Fibroblast of lung (primary cell): ENCODE results near the gene COTL1. TPM values are rescaled to one million over a fixed set of nuclear protein-coding genes. Genes with fewer than 3 reads are reported as not detected.

Source experiments
- DNase-seq, 2 donors: peaks; one replicate each; pipeline versions ENCODE4 v3.0.0 to v3.0.0-alpha.2; 2010; ENCODE audit warnings: low read depth in 2 of 2
- H2AFZ ChIP-seq: 2 replicates; pipeline ENCODE4 v1.5.1; 2012; ENCODE audit warnings: low read length, control low read depth, inconsistent platforms
- H3K27ac ChIP-seq: 2 replicates; pipeline ENCODE4 v1.5.1; 2011; ENCODE audit warnings: low read length, control low read depth; ENCODE audit not compliant: insufficient read depth
- H3K27me3 ChIP-seq: 2 replicates; pipeline ENCODE4 v1.5.1; 2011; ENCODE audit warnings: mild to moderate bottlenecking, low read length; ENCODE audit not compliant: control insufficient read depth, insufficient read depth
- H3K36me3 ChIP-seq: 2 replicates; pipeline ENCODE4 v1.5.1; 2011; ENCODE audit warnings: low read length; ENCODE audit not compliant: control insufficient read depth, insufficient read depth
- H3K4me1 ChIP-seq: 2 replicates; pipeline ENCODE4 v1.5.1; 2011; ENCODE audit warnings: low read length; ENCODE audit not compliant: control insufficient read depth, insufficient read depth; ENCODE audit errors: extremely low read depth
- H3K4me2 ChIP-seq: 2 replicates; pipeline ENCODE4 v1.5.1; 2011; ENCODE audit warnings: low read length, control low read depth; ENCODE audit not compliant: insufficient read depth; ENCODE audit errors: extremely low read depth
- H3K4me3 ChIP-seq, 4 experiments: fragments of 200-600 bp in 1 of 4; sonication (generic) in 1 of 4; replicated peaks in 1 of 4; 2 replicates each; pipeline ENCODE4 v1.5.1; 2011 to 2016; ENCODE audit warnings: low read length in 4 of 4, low read depth in 3 of 4, mild to moderate bottlenecking in 3 of 4, control low read depth in 2 of 4, inconsistent platforms in 1 of 4, mixed read lengths in 1 of 4; ENCODE audit not compliant: insufficient read depth in 1 of 4; ENCODE audit errors: control extremely low read depth in 1 of 4
- H3K79me2 ChIP-seq: 2 replicates; pipeline ENCODE4 v1.5.1; 2012; ENCODE audit warnings: mild to moderate bottlenecking, low read length, inconsistent platforms; ENCODE audit not compliant: control insufficient read depth, insufficient read depth
- H3K9ac ChIP-seq: 2 replicates; pipeline ENCODE4 v1.5.1; 2011; ENCODE audit warnings: mild to moderate bottlenecking, low read length, control low read depth; ENCODE audit not compliant: insufficient read depth
- H3K9me3 ChIP-seq: 2 replicates; pipeline ENCODE4 v1.5.1; 2012; ENCODE audit warnings: low read depth, low read length; ENCODE audit not compliant: control insufficient read depth, insufficient read depth
- H4K20me1 ChIP-seq: 2 replicates; pipeline ENCODE4 v1.5.1; 2011; ENCODE audit warnings: low read length; ENCODE audit not compliant: control insufficient read depth, insufficient read depth; ENCODE audit errors: extremely low read depth
- EZH2 ChIP-seq: IDR thresholded peaks from 2 replicates; pipeline ENCODE4 v1.5.1; 2012; ENCODE audit warnings: low read length, control low read depth, mild to moderate bottlenecking; ENCODE audit errors: missing control alignments
- polyA plus RNA-seq, 2 donors: library from polyadenylated mRNA; depleted of rRNA in 1 of 2; stranded (reverse) in 1 of 2; unstranded in 1 of 2; fragments of >200 nt; gene quantifications; 2 replicates each; pipeline ENCODE4 v1.2.1, GENCODE V29; 2011 to 2012; ENCODE audit warnings: missing spikeins in 1 of 2
- total RNA-seq: library from RNA; depleted of rRNA; stranded (reverse); fragments of >200 nt; gene quantifications from 2 replicates; pipeline ENCODE4 v1.2.1, GENCODE V29; 2014
- TF ChIP-seq, protein P1 (sequence below), 2 donors: IDR thresholded peaks in 1 of 2; conservative IDR thresholded peaks in 1 of 2; 1 replicate in 1 of 2; 2 replicates in 1 of 2; pipeline ENCODE4 v1.5.1; 2011 to 2012; ENCODE audit warnings: low read length in 2 of 2, control low read depth in 1 of 2, inconsistent platforms in 1 of 2, low read depth in 1 of 2, mild to moderate bottlenecking in 1 of 2

COTL1 gene
- total and polyA plus RNA-seq, 2 donors (not counting 1 experiment from before 2014, with no cell fraction given), result 103 to 192 TPM

DNA sequence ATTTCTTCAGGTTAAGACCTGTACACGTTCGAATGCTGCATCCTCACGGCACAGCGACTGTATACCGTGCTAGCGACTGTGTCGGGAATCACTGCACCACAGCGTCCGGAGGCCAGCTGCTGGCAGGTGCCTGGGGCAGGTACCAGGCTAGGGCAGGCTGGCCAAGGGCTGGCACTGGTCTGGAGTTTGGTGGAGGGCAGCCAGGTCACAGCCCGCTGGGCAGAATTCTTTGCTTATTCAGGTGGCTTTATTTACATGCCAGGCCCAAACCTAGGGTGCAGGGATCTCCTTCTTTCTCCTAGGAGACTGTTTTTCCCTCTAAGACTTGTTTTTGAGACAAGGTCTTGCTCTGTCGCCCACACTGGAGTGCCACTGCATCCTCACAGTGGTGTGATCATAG lies 37.9 kb downstream of the COTL1 start:
- no peak overlapping the region for H3K27ac ChIP-seq
- peaks cover 2% of the 10 kb centered on the region for H4K20me1 ChIP-seq
- no peak overlapping the region for H3K4me3 ChIP-seq
- no peaks in the 10 kb centered on the region for H3K27me3 ChIP-seq
- no peaks in the 10 kb centered on the region for H3K9me3 ChIP-seq
- peaks cover 64% of the 10 kb centered on the region for H3K79me2 ChIP-seq
- H2AFZ ChIP-seq, result no peak overlapping the region
- TF ChIP-seq EZH2, result no peak
- TF ChIP-seq, protein P1, sequence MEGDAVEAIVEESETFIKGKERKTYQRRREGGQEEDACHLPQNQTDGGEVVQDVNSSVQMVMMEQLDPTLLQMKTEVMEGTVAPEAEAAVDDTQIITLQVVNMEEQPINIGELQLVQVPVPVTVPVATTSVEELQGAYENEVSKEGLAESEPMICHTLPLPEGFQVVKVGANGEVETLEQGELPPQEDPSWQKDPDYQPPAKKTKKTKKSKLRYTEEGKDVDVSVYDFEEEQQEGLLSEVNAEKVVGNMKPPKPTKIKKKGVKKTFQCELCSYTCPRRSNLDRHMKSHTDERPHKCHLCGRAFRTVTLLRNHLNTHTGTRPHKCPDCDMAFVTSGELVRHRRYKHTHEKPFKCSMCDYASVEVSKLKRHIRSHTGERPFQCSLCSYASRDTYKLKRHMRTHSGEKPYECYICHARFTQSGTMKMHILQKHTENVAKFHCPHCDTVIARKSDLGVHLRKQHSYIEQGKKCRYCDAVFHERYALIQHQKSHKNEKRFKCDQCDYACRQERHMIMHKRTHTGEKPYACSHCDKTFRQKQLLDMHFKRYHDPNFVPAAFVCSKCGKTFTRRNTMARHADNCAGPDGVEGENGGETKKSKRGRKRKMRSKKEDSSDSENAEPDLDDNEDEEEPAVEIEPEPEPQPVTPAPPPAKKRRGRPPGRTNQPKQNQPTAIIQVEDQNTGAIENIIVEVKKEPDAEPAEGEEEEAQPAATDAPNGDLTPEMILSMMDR (conservative IDR thresholded peaks at IDR 0.05 in 1 of 2, IDR thresholded peaks at IDR 0.05 in 1 of 2; ENCODE audit: low read depth in 1 of 2, low read length in 2 of 2), result no peak
- no peak for DNase-seq
- H3K36me3 ChIP-seq, result peaks cover 10% of the 10 kb centered on the region
- H3K4me1 ChIP-seq, result no peaks in the 10 kb centered on the region
- H3K9ac ChIP-seq, result no peak overlapping the region
- no peak overlapping the region for H3K4me2 ChIP-seq

GRCh38 chr16:84578538-84579126 lies 39.2 kb downstream of the COTL1 start:
- H3K4me3 ChIP-seq, result no peak overlapping the region
- no peak overlapping the region for H3K9ac ChIP-seq
- H3K27ac ChIP-seq, result no peak overlapping the region
- peaks cover 10% of the 10 kb centered on the region for H3K36me3 ChIP-seq
- H3K4me1 ChIP-seq, result no peaks in the 10 kb centered on the region
- peaks cover 61% of the 10 kb centered on the region for H3K79me2 ChIP-seq
- H3K27me3 ChIP-seq, result no peaks in the 10 kb centered on the region
- H3K4me2 ChIP-seq, result no peak overlapping the region
- TF ChIP-seq EZH2, result no peak
- TF ChIP-seq, protein P1 (conservative IDR thresholded peaks at IDR 0.05 in 1 of 2, IDR thresholded peaks at IDR 0.05 in 1 of 2; ENCODE audit: low read depth in 1 of 2, low read length in 2 of 2), result no peak
- H4K20me1 ChIP-seq, result peaks cover 2% of the 10 kb centered on the region
- DNase-seq, result no peak
- H3K9me3 ChIP-seq, result no peaks in the 10 kb centered on the region
- H2AFZ ChIP-seq, result no peak overlapping the region

- Histone ChIP-seq H3K4me2 (no peak overlapping the region), H3K4me3 (no peak overlapping the region), H3K4me1 (no peaks in the 10 kb centered on the region), H3K27me3 (no peaks in the 10 kb centered on the region), H2AFZ (no peak overlapping the region), H3K27ac (no peak overlapping the region), H3K79me2 (peaks cover 62% of the 10 kb centered on the region), H4K20me1 (peaks cover 2% of the 10 kb centered on the region), H3K9ac (no peak overlapping the region), H3K9me3 (no peaks in the 10 kb centered on the region), H3K36me3 (peaks cover 10% of the 10 kb centered on the region)
- TF ChIP-seq EZH2, result no peak
- TF ChIP-seq, protein P1 (conservative IDR thresholded peaks at IDR 0.05 in 1 of 2, IDR thresholded peaks at IDR 0.05 in 1 of 2; ENCODE audit: low read depth in 1 of 2, low read length in 2 of 2), result no peak
- no peak for DNase-seq
Measured at GRCh38 chr16:84577034-84577803, 40.7 kb downstream of the COTL1 start.
